Transverse colon (tissue), 4 donors: ENCODE data around the gene PBX1.

Experiments used
- CTCF ChIP-seq, 5 experiments: fragments of 200-600 bp in 3 of 5; fragments of 450-650 bp in 2 of 5; sonication (generic) in 3 of 5; IDR thresholded peaks; 1 replicate in 2 of 5; 2 replicates in 3 of 5; pipeline ENCODE4 v1.5.1; 2016 to 2017; ENCODE audit warnings: antibody characterized with exemption in 5 of 5, inconsistent platforms in 3 of 5, mild to moderate bottlenecking in 2 of 5, moderate library complexity in 1 of 5
- EP300 ChIP-seq: sonication (generic); formaldehyde crosslinking; IDR thresholded peaks from one replicate; pipeline ENCODE4 v1.6.1; 2017; ENCODE audit warnings: antibody characterized with exemption, low read depth
- POLR2A ChIP-seq: fragments of 450-650 bp; IDR thresholded peaks from one replicate; pipeline ENCODE4 v1.6.1; 2016; ENCODE audit warnings: antibody characterized with exemption, mild to moderate bottlenecking, moderate library complexity
- POLR2AphosphoS5 ChIP-seq, 3 donors: sonication (generic); formaldehyde crosslinking; IDR thresholded peaks; one replicate each; pipeline ENCODE4 v1.6.1; 2016; ENCODE audit warnings: antibody characterized with exemption in 3 of 3

- no peak for TF ChIP-seq CTCF (IDR thresholded peaks at IDR 0.05)
- TF ChIP-seq POLR2AphosphoS5 (IDR thresholded peaks at IDR 0.05), result no peak
- TF ChIP-seq EP300, result no peak
- TF ChIP-seq POLR2A, result no peak
Measured at GRCh38 chr1:164660412-164660772, 101.4 kb downstream of the PBX1 start.
